SK-N-SH treated with all-trans-retinoic acid at 6 μM for 48 hours (cell line): Measurements from ENCODE around the gene DDX1.
"Not testable (repeated sequence)": the region's sequence is repeated elsewhere in the genome, so short reads cannot be mapped to it uniquely, and the experiment has no call there.

Source experiments
- ATAC-seq: fragments of 200-7000 bp; cut with Tn5 transposase; 3 replicates; pipeline ENCODE4 v1.9.1; 2020; ENCODE audit warnings: mild to moderate bottlenecking, moderate library complexity
- BACH2 ChIP-seq: fragments of 250-450 bp; sonication (Bioruptor Pico); IDR thresholded peaks from 2 replicates; pipeline ENCODE4 v1.9.0; 2021; ENCODE audit warnings: mild to moderate bottlenecking, borderline replicate concordance
- CSDC2 ChIP-seq: fragments of 250-450 bp; sonication (Bioruptor Pico); IDR thresholded peaks from 2 replicates; pipeline ENCODE4 v1.5.0; 2020; ENCODE audit warnings: mild to moderate bottlenecking, moderate library complexity
- ESRRG ChIP-seq: fragments of 250-450 bp; sonication (Bioruptor Pico); IDR thresholded peaks from 2 replicates; pipeline ENCODE4 v1.6.1; 2021; ENCODE audit warnings: mild to moderate bottlenecking
- ISL1 ChIP-seq: fragments of 250-450 bp; sonication (Bioruptor Pico); IDR thresholded peaks from 2 replicates; pipeline ENCODE4 v2.1.2; 2022; ENCODE audit warnings: mild to moderate bottlenecking, moderate library complexity
- OSR1 ChIP-seq: fragments of 250-450 bp; sonication (Bioruptor Pico); IDR thresholded peaks from 2 replicates; pipeline ENCODE4 v1.8.0; 2022; ENCODE audit warnings: moderate library complexity, mild to moderate bottlenecking, inconsistent platforms
- PPARA ChIP-seq: fragments of 250-450 bp; sonication (Bioruptor Pico); IDR thresholded peaks from 2 replicates; pipeline ENCODE4 v1.5.0; 2020; ENCODE audit warnings: mild to moderate bottlenecking, borderline replicate concordance
- SNAI2 ChIP-seq: fragments of 250-450 bp; sonication (Bioruptor Pico); IDR thresholded peaks from 2 replicates; pipeline ENCODE4 v1.5.0; 2020; ENCODE audit warnings: mild to moderate bottlenecking, moderate library complexity
- TCF4 ChIP-seq: fragments of 250-450 bp; sonication (Bioruptor Pico); IDR thresholded peaks from 2 replicates; pipeline ENCODE4 v1.8.0; 2021; ENCODE audit warnings: mild to moderate bottlenecking, moderate library complexity, borderline replicate concordance
- TOX ChIP-seq: fragments of 250-450 bp; sonication (Bioruptor Pico); IDR thresholded peaks from 2 replicates; pipeline ENCODE4 v1.8.0; 2021; ENCODE audit warnings: mild to moderate bottlenecking, moderate library complexity, borderline replicate concordance
- ZC3H10 ChIP-seq: fragments of 250-450 bp; sonication (Bioruptor Pico); IDR thresholded peaks from 2 replicates; pipeline ENCODE4 v1.5.1; 2021; ENCODE audit warnings: mild to moderate bottlenecking, moderate library complexity
- ZFP3 ChIP-seq: fragments of 250-450 bp; sonication (Bioruptor Pico); IDR thresholded peaks from 2 replicates; pipeline ENCODE4 v1.5.0; 2020; ENCODE audit warnings: mild to moderate bottlenecking, moderate library complexity
- ZFP30 ChIP-seq: fragments of 450-650 bp; formaldehyde crosslinking; IDR thresholded peaks from 2 replicates; pipeline ENCODE4 v1.5.0; 2022; ENCODE audit warnings: mild to moderate bottlenecking, moderate library complexity
- ZNF565 ChIP-seq: fragments of 450-650 bp; formaldehyde crosslinking; conservative IDR thresholded peaks from 2 replicates; pipeline ENCODE4 v1.5.0; 2020; ENCODE audit warnings: low read depth, mild to moderate bottlenecking, moderate library complexity
- ZNF70 ChIP-seq: fragments of 450-650 bp; formaldehyde crosslinking; IDR thresholded peaks from 2 replicates; pipeline ENCODE4 v1.5.0; 2020; ENCODE audit warnings: mild to moderate bottlenecking, moderate library complexity
- ZNF8 ChIP-seq: fragments of 450-650 bp; formaldehyde crosslinking; IDR thresholded peaks from 2 replicates; pipeline ENCODE4 v1.5.0; 2020; ENCODE audit warnings: mild to moderate bottlenecking, moderate library complexity
- TF ChIP-seq, protein P1 (sequence below): fragments of 250-450 bp; sonication (Bioruptor Pico); IDR thresholded peaks from 2 replicates; pipeline ENCODE4 v1.5.0; 2020; ENCODE audit warnings: mild to moderate bottlenecking, moderate library complexity
- TF ChIP-seq, protein P2 (sequence below): fragments of 250-450 bp; sonication (Bioruptor Pico); IDR thresholded peaks from 2 replicates; pipeline ENCODE4 v1.8.0; 2020; ENCODE audit warnings: mild to moderate bottlenecking, moderate library complexity, borderline replicate concordance
- TF ChIP-seq, protein P3 (sequence below): fragments of 250-450 bp; sonication (Bioruptor Pico); IDR thresholded peaks from 2 replicates; pipeline ENCODE4 v1.8.0; 2021; ENCODE audit warnings: low read depth, mild to moderate bottlenecking, moderate library complexity, borderline replicate concordance

The DDX1 gene

DNA sequence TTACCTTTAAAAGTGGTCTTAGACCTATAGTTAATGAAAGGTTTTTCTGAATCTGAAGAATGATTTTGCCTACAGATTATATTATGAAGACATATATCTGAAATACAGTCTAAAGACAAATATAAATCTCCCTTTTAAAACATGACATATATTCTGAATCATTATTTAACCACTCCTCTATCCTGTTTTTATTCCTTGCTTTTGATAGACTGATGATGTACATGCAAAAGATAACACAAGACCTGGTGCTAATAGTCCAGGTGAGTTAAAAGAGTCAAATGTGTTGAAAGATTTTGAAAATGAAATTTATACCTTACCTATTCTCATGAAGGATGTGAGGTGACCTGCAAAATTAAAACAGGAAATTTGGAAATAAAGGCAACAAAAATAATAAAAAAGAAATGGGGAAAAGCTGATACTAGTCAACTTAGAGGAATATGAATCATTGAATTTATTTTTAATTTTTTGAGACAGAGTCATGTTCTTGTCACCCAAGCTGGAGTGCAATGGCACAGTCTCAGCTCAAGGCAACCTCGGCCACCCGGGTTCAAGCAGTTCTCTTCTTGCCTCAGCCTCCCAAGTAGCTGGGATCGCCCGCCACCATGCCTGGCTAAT, 29.3 kb downstream of the DDX1 start:
- no peak for TF ChIP-seq ZC3H10 (CRISPR knock-in tag)
- no peak for TF ChIP-seq TCF4 (CRISPR knock-in tag)
- no peak for TF ChIP-seq ZNF565 (CRISPR knock-in tag)
- no peak for TF ChIP-seq ESRRG
- TF ChIP-seq ISL1 = no peak
- TF ChIP-seq BACH2 (CRISPR knock-in tag) = no peak
- no peak for TF ChIP-seq ZFP3 (CRISPR knock-in tag)
- no peak for TF ChIP-seq PPARA (CRISPR knock-in tag)
- TF ChIP-seq, protein P1, sequence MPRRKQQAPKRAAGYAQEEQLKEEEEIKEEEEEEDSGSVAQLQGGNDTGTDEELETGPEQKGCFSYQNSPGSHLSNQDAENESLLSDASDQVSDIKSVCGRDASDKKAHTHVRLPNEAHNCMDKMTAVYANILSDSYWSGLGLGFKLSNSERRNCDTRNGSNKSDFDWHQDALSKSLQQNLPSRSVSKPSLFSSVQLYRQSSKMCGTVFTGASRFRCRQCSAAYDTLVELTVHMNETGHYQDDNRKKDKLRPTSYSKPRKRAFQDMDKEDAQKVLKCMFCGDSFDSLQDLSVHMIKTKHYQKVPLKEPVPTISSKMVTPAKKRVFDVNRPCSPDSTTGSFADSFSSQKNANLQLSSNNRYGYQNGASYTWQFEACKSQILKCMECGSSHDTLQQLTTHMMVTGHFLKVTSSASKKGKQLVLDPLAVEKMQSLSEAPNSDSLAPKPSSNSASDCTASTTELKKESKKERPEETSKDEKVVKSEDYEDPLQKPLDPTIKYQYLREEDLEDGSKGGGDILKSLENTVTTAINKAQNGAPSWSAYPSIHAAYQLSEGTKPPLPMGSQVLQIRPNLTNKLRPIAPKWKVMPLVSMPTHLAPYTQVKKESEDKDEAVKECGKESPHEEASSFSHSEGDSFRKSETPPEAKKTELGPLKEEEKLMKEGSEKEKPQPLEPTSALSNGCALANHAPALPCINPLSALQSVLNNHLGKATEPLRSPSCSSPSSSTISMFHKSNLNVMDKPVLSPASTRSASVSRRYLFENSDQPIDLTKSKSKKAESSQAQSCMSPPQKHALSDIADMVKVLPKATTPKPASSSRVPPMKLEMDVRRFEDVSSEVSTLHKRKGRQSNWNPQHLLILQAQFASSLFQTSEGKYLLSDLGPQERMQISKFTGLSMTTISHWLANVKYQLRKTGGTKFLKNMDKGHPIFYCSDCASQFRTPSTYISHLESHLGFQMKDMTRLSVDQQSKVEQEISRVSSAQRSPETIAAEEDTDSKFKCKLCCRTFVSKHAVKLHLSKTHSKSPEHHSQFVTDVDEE = no peak
- TF ChIP-seq, protein P2, sequence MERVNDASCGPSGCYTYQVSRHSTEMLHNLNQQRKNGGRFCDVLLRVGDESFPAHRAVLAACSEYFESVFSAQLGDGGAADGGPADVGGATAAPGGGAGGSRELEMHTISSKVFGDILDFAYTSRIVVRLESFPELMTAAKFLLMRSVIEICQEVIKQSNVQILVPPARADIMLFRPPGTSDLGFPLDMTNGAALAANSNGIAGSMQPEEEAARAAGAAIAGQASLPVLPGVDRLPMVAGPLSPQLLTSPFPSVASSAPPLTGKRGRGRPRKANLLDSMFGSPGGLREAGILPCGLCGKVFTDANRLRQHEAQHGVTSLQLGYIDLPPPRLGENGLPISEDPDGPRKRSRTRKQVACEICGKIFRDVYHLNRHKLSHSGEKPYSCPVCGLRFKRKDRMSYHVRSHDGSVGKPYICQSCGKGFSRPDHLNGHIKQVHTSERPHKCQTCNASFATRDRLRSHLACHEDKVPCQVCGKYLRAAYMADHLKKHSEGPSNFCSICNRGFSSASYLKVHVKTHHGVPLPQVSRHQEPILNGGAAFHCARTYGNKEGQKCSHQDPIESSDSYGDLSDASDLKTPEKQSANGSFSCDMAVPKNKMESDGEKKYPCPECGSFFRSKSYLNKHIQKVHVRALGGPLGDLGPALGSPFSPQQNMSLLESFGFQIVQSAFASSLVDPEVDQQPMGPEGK (CRISPR knock-in tag) = no peak
- TF ChIP-seq, protein P3, sequence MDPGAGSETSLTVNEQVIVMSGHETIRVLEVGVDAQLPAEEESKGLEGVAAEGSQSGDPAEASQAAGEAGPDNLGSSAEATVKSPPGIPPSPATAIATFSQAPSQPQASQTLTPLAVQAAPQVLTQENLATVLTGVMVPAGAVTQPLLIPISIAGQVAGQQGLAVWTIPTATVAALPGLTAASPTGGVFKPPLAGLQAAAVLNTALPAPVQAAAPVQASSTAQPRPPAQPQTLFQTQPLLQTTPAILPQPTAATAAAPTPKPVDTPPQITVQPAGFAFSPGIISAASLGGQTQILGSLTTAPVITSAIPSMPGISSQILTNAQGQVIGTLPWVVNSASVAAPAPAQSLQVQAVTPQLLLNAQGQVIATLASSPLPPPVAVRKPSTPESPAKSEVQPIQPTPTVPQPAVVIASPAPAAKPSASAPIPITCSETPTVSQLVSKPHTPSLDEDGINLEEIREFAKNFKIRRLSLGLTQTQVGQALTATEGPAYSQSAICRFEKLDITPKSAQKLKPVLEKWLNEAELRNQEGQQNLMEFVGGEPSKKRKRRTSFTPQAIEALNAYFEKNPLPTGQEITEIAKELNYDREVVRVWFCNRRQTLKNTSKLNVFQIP (CRISPR knock-in tag) = no peak
- ATAC-seq = no peak

DNA sequence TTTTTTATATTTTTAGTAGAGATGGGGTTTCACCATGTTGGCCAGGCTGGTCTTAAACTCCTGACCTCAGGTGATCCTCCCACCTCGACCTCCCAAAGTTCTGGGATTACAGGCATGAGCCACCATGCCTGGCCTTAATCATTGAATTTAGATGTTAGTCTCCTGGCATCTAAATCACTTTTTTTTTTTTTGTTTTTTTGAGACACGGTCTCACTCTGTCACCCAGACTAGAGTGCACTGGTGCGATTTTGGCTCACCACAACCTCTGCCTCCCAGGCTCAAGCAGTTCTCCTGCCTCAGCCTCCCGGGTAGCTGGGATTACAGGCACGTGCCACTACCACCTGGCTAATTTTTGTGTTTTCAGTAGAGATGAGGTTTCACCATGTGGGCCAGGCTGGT, 29.8 kb downstream of the DDX1 start:
- not testable (repeated sequence) for ATAC-seq

DNA sequence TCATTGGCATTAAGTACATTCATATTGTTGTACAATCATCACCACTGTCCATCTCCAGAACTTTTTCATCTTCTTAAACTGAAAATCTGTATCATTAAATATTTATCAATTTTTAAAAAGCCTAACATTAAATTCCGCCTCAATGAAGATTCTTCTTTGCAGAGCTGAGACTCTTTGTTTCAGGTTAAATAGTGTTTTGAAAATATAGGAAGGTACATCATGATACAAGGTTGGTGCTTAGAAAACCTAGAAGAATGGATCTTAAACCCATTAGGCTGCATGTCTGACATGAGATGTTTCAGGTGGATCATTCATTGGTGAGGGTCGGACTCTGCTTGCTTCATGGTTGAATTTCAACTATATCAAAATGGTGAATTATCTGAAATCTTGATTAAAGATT, 30.5 kb downstream of the DDX1 start:
- ATAC-seq = no peak
- TF ChIP-seq TOX (CRISPR knock-in tag) = no peak
- TF ChIP-seq ZNF8 = no peak
- TF ChIP-seq, protein P3 (CRISPR knock-in tag) = no peak
- TF ChIP-seq SNAI2 (CRISPR knock-in tag) = no peak
- TF ChIP-seq CSDC2 (CRISPR knock-in tag) = no peak
- no peak for TF ChIP-seq ISL1
- no peak for TF ChIP-seq ZFP30 (CRISPR knock-in tag)
- no peak for TF ChIP-seq ESRRG
- no peak for TF ChIP-seq ZNF70
- TF ChIP-seq OSR1 (CRISPR knock-in tag) = no peak
- TF ChIP-seq, protein P2 (CRISPR knock-in tag) = no peak
- TF ChIP-seq, all 23 proteins: peak for 0
